HPDE6-E6E7 (cell line): Measurements from ENCODE around the gene LRRC15.

Experiments used
- DNase-seq: peaks from one replicate; pipeline ENCODE4 v3.0.0; 2011; ENCODE audit warnings: missing footprints; ENCODE audit errors: extremely low spot score

The LRRC15 gene

GRCh38 chr3:194369522-194370279, at the start of gene LRRC15:
TSS of gene LRRC15 (minus strand) at chr3:194369743. CDS start at chr3:194361043, 8,700 bp downstream.
- DNase-seq: peak; percentile 34

GRCh38 chr3:194418671-194419070, 49.1 kb upstream of the LRRC15 start:
- DNase-seq: no peak

- DNase-seq: no peak
Observed at GRCh38 chr3:194407423-194407822, 37.9 kb upstream of the LRRC15 start.

- no peak for DNase-seq
Observed at GRCh38 chr3:194405766-194406165, 36.2 kb upstream of the LRRC15 start.

- DNase-seq: no peak
Observed at GRCh38 chr3:194404365-194405140, 35.0 kb upstream of the LRRC15 start.

- no peak for DNase-seq
Observed at GRCh38 chr3:194401868-194402329, 32.4 kb upstream of the LRRC15 start.

- no peak for DNase-seq
Observed at GRCh38 chr3:194401346-194401745, 31.8 kb upstream of the LRRC15 start.

- DNase-seq: no peak
Observed at GRCh38 chr3:194399874-194400411, 30.4 kb upstream of the LRRC15 start.

GRCh38 chr3:194399166-194399565, 29.6 kb upstream of the LRRC15 start, which contains the start of gene GP5:
TSS of gene GP5 (minus strand) at chr3:194399266. CDS start at chr3:194398282, 984 bp downstream.
- DNase-seq: no peak

- DNase-seq: no peak
Observed at GRCh38 chr3:194397757-194398312, 28.3 kb upstream of the LRRC15 start.

GRCh38 chr3:194396859-194397756, 27.6 kb upstream of the LRRC15 start:
- no peak for DNase-seq

- DNase-seq: no peak
Observed at GRCh38 chr3:194396539-194396858, 27.0 kb upstream of the LRRC15 start.

GRCh38 chr3:194395778-194396538, 26.4 kb upstream of the LRRC15 start:
- no peak for DNase-seq

GRCh38 chr3:194395212-194395611, 25.7 kb upstream of the LRRC15 start:
- DNase-seq: no peak

GRCh38 chr3:194392576-194392975, 23.0 kb upstream of the LRRC15 start:
- DNase-seq: no peak

- DNase-seq: no peak
Observed at GRCh38 chr3:194390835-194391234, 21.3 kb upstream of the LRRC15 start.

GRCh38 chr3:194389269-194389668, 19.7 kb upstream of the LRRC15 start:
- DNase-seq: no peak

- no peak for DNase-seq
Observed at GRCh38 chr3:194387926-194388418, 18.4 kb upstream of the LRRC15 start.

GRCh38 chr3:194387276-194387675, 17.7 kb upstream of the LRRC15 start:
- DNase-seq: no peak

GRCh38 chr3:194386648-194387047, 17.1 kb upstream of the LRRC15 start:
- no peak for DNase-seq
